Measurements from ENCODE around the gene IQCB1.

The IQCB1 gene

GRCh38 chr3:121757087-121757811 is 77.6 kb downstream of the IQCB1 start:
- Histone ChIP-seq H3K9ac (ENCODE audit: low read depth, low read length) (no peak overlapping the region), H3K36me3 (ENCODE audit: insufficient read depth, low read length) (no peaks in the 10 kb centered on the region), H2AFZ (ENCODE audit: low read depth, low read length) (0 out of 2 replicates have a peak overlapping the region, but pooled peaks have one; percentile 40), H3K4me2 (ENCODE audit: insufficient read depth, low read length) (no peak overlapping the region), H3K27ac (ENCODE audit: low read length) (no peak overlapping the region), H3K79me2 (ENCODE audit: insufficient read depth, low read length) (no peaks in the 10 kb centered on the region), H3K9me3 (ENCODE audit: insufficient read depth, low read length, severe bottlenecking) (no peaks in the 10 kb centered on the region), H4K20me1 (ENCODE audit: insufficient read depth, low read length) (no peaks in the 10 kb centered on the region), H3K4me1 (ENCODE audit: insufficient read depth, low read length) (peaks cover 5% of the 10 kb centered on the region; the same call in 1 of the 2 replicates), H3K4me3 (ENCODE audit: low read depth in 1 of 2, low read length in 2 of 2) (no peak overlapping the region), H3K27me3 (ENCODE audit: insufficient read depth, low read length, poor library complexity) (no peaks in the 10 kb centered on the region)
- peak; percentile 12 for DNase-seq
- no peak for TF ChIP-seq CTCF (IDR thresholded peaks at IDR 0.05; ENCODE audit: borderline replicate concordance, extremely low read depth, low read length, poor library complexity, severe bottlenecking)
- no peak for TF ChIP-seq EZH2 (IDR thresholded peaks at IDR 0.05; ENCODE audit: borderline replicate concordance, low read depth, low read length, severe bottlenecking)
- peak; percentile 79 for ATAC-seq (ENCODE audit: insufficient read depth, low read depth)

GRCh38 chr3:121752772-121753171 is 82.1 kb downstream of the IQCB1 start:
- Histone ChIP-seq H3K4me2 (ENCODE audit: insufficient read depth, low read length) (no peak overlapping the region), H3K79me2 (ENCODE audit: insufficient read depth, low read length) (peaks cover 20% of the 10 kb centered on the region), H3K36me3 (ENCODE audit: insufficient read depth, low read length) (no peaks in the 10 kb centered on the region; the same call in 1 of the 2 replicates), H3K4me3 (ENCODE audit: low read depth in 1 of 2, low read length in 2 of 2) (no peak overlapping the region), H3K27ac (ENCODE audit: low read length) (no peak overlapping the region), H4K20me1 (ENCODE audit: insufficient read depth, low read length) (no peaks in the 10 kb centered on the region), H3K9ac (ENCODE audit: low read depth, low read length) (no peak overlapping the region), H3K9me3 (ENCODE audit: insufficient read depth, low read length, severe bottlenecking) (no peaks in the 10 kb centered on the region), H3K27me3 (ENCODE audit: insufficient read depth, low read length, poor library complexity) (no peaks in the 10 kb centered on the region), H3K4me1 (ENCODE audit: insufficient read depth, low read length) (peaks cover 29% of the 10 kb centered on the region), H2AFZ (ENCODE audit: low read depth, low read length) (no peak overlapping the region)
- TF ChIP-seq EZH2 (IDR thresholded peaks at IDR 0.05; ENCODE audit: borderline replicate concordance, low read depth, low read length, severe bottlenecking) (no peak), CTCF (IDR thresholded peaks at IDR 0.05; ENCODE audit: borderline replicate concordance, extremely low read depth, low read length, poor library complexity, severe bottlenecking) (no peak)
- DNase-seq (no peak), ATAC-seq (ENCODE audit: insufficient read depth, low read depth) (no peak)

- no peak for DNase-seq
- Histone ChIP-seq H4K20me1 (ENCODE audit: insufficient read depth, low read length) (no peaks in the 10 kb centered on the region), H3K27ac (ENCODE audit: low read length) (no peak overlapping the region), H3K9ac (ENCODE audit: low read depth, low read length) (no peak overlapping the region), H2AFZ (ENCODE audit: low read depth, low read length) (no peak overlapping the region), H3K9me3 (ENCODE audit: insufficient read depth, low read length, severe bottlenecking) (no peaks in the 10 kb centered on the region), H3K79me2 (ENCODE audit: insufficient read depth, low read length) (peaks cover 26% of the 10 kb centered on the region), H3K4me2 (ENCODE audit: insufficient read depth, low read length) (no peak overlapping the region), H3K4me3 (ENCODE audit: low read depth in 1 of 2, low read length in 2 of 2) (no peak overlapping the region), H3K4me1 (ENCODE audit: insufficient read depth, low read length) (peaks cover 28% of the 10 kb centered on the region), H3K36me3 (ENCODE audit: insufficient read depth, low read length) (no peaks in the 10 kb centered on the region; the same call in 1 of the 2 replicates), H3K27me3 (ENCODE audit: insufficient read depth, low read length, poor library complexity) (no peaks in the 10 kb centered on the region)
- ATAC-seq (ENCODE audit: insufficient read depth, low read depth): no peak
- TF ChIP-seq CTCF (IDR thresholded peaks at IDR 0.05; ENCODE audit: borderline replicate concordance, extremely low read depth, low read length, poor library complexity, severe bottlenecking) (no peak), EZH2 (IDR thresholded peaks at IDR 0.05; ENCODE audit: borderline replicate concordance, low read depth, low read length, severe bottlenecking) (no peak)
These were observed 82.6 kb downstream of the IQCB1 start for GRCh38 chr3:121752261-121752660.

Measured in DND-41 (cell line).